Testis (tissue), 3 donors: Measurements from ENCODE around the gene IMMP2L. TPM values are rescaled to one million over a fixed set of nuclear protein-coding genes. Genes with fewer than 3 reads are reported as not detected.

Source experiments
- DNase-seq: peaks from one replicate; pipeline ENCODE4 v3.0.0-alpha.2; 2019
- H3K27ac ChIP-seq, 2 donors: fragments of 200-600 bp; sonication (generic); one replicate each; pipeline ENCODE4 v1.5.1; 2019
- H3K27me3 ChIP-seq: fragments of 200-600 bp; sonication (generic); one replicate; pipeline ENCODE4 v1.5.1; 2019
- H3K36me3 ChIP-seq: fragments of 200-600 bp; sonication (generic); one replicate; pipeline ENCODE4 v1.5.1; 2017; ENCODE audit warnings: low read depth; ENCODE audit errors: missing control alignments
- H3K4me1 ChIP-seq: fragments of 200-600 bp; sonication (generic); one replicate; pipeline ENCODE4 v1.5.1; 2019
- H3K4me3 ChIP-seq, 2 donors: fragments of 200-600 bp; sonication (generic); one replicate each; pipeline ENCODE4 v1.5.1; 2017 to 2019
- H3K9me3 ChIP-seq: fragments of 200-600 bp; sonication (generic); one replicate; pipeline ENCODE4 v1.5.1; 2017
- CTCF ChIP-seq, 3 experiments: fragments of 450-650 bp in 2 of 3; fragments of 200-600 bp in 1 of 3; sonication (generic) in 1 of 3; IDR thresholded peaks; one replicate each; pipeline ENCODE4 v1.5.1; 2016 to 2019; ENCODE audit warnings: antibody characterized with exemption in 3 of 3, mild to moderate bottlenecking in 2 of 3, moderate library complexity in 1 of 3
- POLR2A ChIP-seq: fragments of 450-650 bp; IDR thresholded peaks from one replicate; pipeline ENCODE4 v1.6.1; 2017; ENCODE audit warnings: antibody characterized with exemption, mild to moderate bottlenecking, moderate library complexity
- WGBS, 2 donors: methylation state at CpG; one replicate each; pipeline ENCODE4 v1.1.5; 2018; 5-methylcytosine and 5-hydroxymethylcytosine counted together
- intact Hi-C: fragments of 100-400 bp; cut with DNase I; formaldehyde crosslinking; loops from one replicate; pipeline ENCODE4 v1.15.1; 2023; ENCODE audit warnings: low total_unique reads
- polyA plus RNA-seq: library from polyadenylated mRNA; stranded (reverse); fragments of 350-450 nt; fragmentation: Illumina TruSeq; extraction: RNeasy Lipid Tissue Mini Kit (QIAGEN cat#74804); gene quantifications from one replicate; pipeline ENCODE4 v1.2.3, GENCODE V29; 2014; ENCODE audit warnings: low read depth, low replicate concordance; ENCODE audit not compliant: insufficient read depth
- total RNA-seq, 2 donors: library from RNA; depleted of rRNA; stranded (reverse); fragments of >200 nt; gene quantifications; one replicate each; pipeline ENCODE4 v1.2.3, GENCODE V29; 2016

IMMP2L gene
- total and polyA plus RNA-seq, 3 donors from 2014 or later: 10.7 to 12.4 (median 11.2) TPM

GRCh38 chr7:111096997-111097396 lies 465.3 kb downstream of the IMMP2L start:
- 78 to 82% methylated on average over 3 of the region's 3 CpGs for WGBS, 2 donors
- no peak overlapping the region for H3K27ac ChIP-seq
- no peak overlapping the region for H3K4me3 ChIP-seq
- H3K9me3 ChIP-seq: no peaks in the 10 kb centered on the region
- TF ChIP-seq CTCF (IDR thresholded peaks at IDR 0.05): no peak
- no peak for TF ChIP-seq POLR2A
- H3K27me3 ChIP-seq: no peaks in the 10 kb centered on the region
- H3K36me3 ChIP-seq: no peaks in the 10 kb centered on the region
- no peaks in the 10 kb centered on the region for H3K4me1 ChIP-seq
- DNase-seq: no peak
- intact Hi-C loops: no loop called here

GRCh38 chr7:111094419-111094818 lies 467.9 kb downstream of the IMMP2L start:
- 43 to 57% methylated on average over 1 of the region's 1 CpG for WGBS, 2 donors
- Histone ChIP-seq H3K4me3 (peak overlapping the region in 1 of 2 donors; percentile 59), H3K27ac (peak overlapping the region in 1 of 2 donors; percentile 42), H3K27me3 (no peaks in the 10 kb centered on the region), H3K9me3 (no peaks in the 10 kb centered on the region), H3K36me3 (no peaks in the 10 kb centered on the region), H3K4me1 (no peaks in the 10 kb centered on the region)
- no peak for DNase-seq
- intact Hi-C loops: no loop called here
- TF ChIP-seq POLR2A (no peak), CTCF (IDR thresholded peaks at IDR 0.05) (no peak)

- no peak for DNase-seq
Observed at GRCh38 chr7:111093496-111093895, 468.8 kb downstream of the IMMP2L start.

GRCh38 chr7:111092406-111093236 lies 469.7 kb downstream of the IMMP2L start:
- H3K36me3 ChIP-seq: no peaks in the 10 kb centered on the region
- no peaks in the 10 kb centered on the region for H3K9me3 ChIP-seq
- TF ChIP-seq CTCF (IDR thresholded peaks at IDR 0.05): no peak
- TF ChIP-seq POLR2A: no peak
- peak overlapping the region; percentile 47 to 59 for H3K4me3 ChIP-seq
- intact Hi-C loops: no loop called here
- H3K4me1 ChIP-seq: no peaks in the 10 kb centered on the region
- no peak for DNase-seq
- 28 to 35% methylated on average over 2 of the region's 2 CpGs for WGBS, 2 donors
- H3K27me3 ChIP-seq: no peaks in the 10 kb centered on the region
- peak overlapping the region; percentile 70 to 75 for H3K27ac ChIP-seq

More at GRCh38 chr7:111093496-111093895, 468.8 kb downstream of the IMMP2L start:
- peak overlapping the region; percentile 2 to 59 for H3K4me3 ChIP-seq
- no peaks in the 10 kb centered on the region for H3K9me3 ChIP-seq
- peak overlapping the region; percentile 42 to 75 for H3K27ac ChIP-seq
- no peaks in the 10 kb centered on the region for H3K36me3 ChIP-seq
- intact Hi-C loops: no loop called here
- no peaks in the 10 kb centered on the region for H3K4me1 ChIP-seq
- no peak for TF ChIP-seq CTCF (IDR thresholded peaks at IDR 0.05)
- 64 to 70% methylated on average over 4 of the region's 4 CpGs for WGBS, 2 donors
- H3K27me3 ChIP-seq: no peaks in the 10 kb centered on the region
